Fibroblast of the aortic adventitia (primary cell): Measurements from ENCODE around the gene FGGY. TPM values are rescaled to one million over a fixed set of nuclear protein-coding genes. Genes with fewer than 3 reads are reported as not detected.
A peak's percentile ranks its signal among the peaks of the same experiment; 100 is the strongest.
"Not testable (repeated sequence)": the region's sequence is repeated elsewhere in the genome, so short reads cannot be mapped to it uniquely, and the experiment has no call there.

Source experiments
- DNase-seq: peaks from one replicate; pipeline ENCODE4 v3.0.0-alpha.2; 2010; ENCODE audit warnings: low read depth
- H3K4me3 ChIP-seq: 2 replicates; pipeline ENCODE4 v1.5.1; 2011; ENCODE audit warnings: low read depth, mild to moderate bottlenecking, control low read depth, low read length, moderate library complexity
- CTCF ChIP-seq: IDR thresholded peaks from 2 replicates; pipeline ENCODE4 v1.5.1; 2011; ENCODE audit warnings: mild to moderate bottlenecking, low read length, control low read depth, inconsistent platforms; ENCODE audit not compliant: insufficient read depth
- total RNA-seq: library from RNA; depleted of rRNA; stranded (reverse); fragments of >200 nt; gene quantifications from 2 replicates; pipeline ENCODE4 v1.2.3, GENCODE V29; 2012; ENCODE audit warnings: low replicate concordance

The FGGY gene
- total RNA-seq, 1 donor = 17.5 TPM

GRCh38 chr1:59731591-59731990 lies 434.7 kb downstream of the FGGY start:
- TF ChIP-seq CTCF = no peak
- no peak for DNase-seq
- H3K4me3 ChIP-seq = no peak overlapping the region

GRCh38 chr1:59732214-59732955 lies 435.5 kb downstream of the FGGY start:
- H3K4me3 ChIP-seq = no peak overlapping the region
- no peak for DNase-seq
- TF ChIP-seq CTCF = no peak

- H3K4me3 ChIP-seq = no peak overlapping the region
- no peak for TF ChIP-seq CTCF
- peak; percentile 74 for DNase-seq
Observed at GRCh38 chr1:59733443-59734141, 436.7 kb downstream of the FGGY start.

GRCh38 chr1:59735927-59736326 lies 439.0 kb downstream of the FGGY start:
- not testable (repeated sequence) for H3K4me3 ChIP-seq, DNase-seq

- H3K4me3 ChIP-seq = no peak overlapping the region
- DNase-seq = no peak
- TF ChIP-seq CTCF = no peak
Observed at GRCh38 chr1:59736744-59737143, 439.9 kb downstream of the FGGY start.

GRCh38 chr1:59737638-59738037 lies 440.7 kb downstream of the FGGY start:
- no peak for DNase-seq
- no peak for TF ChIP-seq CTCF
- H3K4me3 ChIP-seq = no peak overlapping the region

DNA sequence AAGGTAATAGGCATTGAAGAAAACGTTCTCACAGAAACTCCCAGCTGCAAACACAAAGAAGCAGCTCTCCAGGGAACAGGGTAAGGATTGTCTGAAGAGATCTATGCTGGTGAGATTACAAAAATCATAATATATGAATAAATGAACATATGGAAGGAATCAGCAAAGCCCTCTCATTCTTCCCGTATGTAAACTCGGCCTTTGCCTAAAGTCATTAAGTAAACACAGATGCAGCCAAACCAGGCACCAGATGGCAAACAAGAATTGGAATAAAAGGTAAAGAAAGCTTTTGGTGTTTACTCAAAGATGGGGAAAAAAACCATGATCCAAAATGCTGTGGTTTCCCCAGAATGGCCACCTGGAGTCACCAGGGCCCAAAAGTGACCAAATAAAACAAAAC lies 441.3 kb downstream of the FGGY start:
- TF ChIP-seq CTCF = no peak
- H3K4me3 ChIP-seq = no peak overlapping the region
- peak; percentile 85 for DNase-seq
